Measurements from ENCODE around the gene USP10. TPM values are rescaled to one million over a fixed set of nuclear protein-coding genes. Genes with fewer than 3 reads are reported as not detected.

USP10 gene
- polyA plus RNA-seq, 3 donors = 38.7 to 115 (median 90.9) TPM

GRCh38 chr16:84753412-84754326 is 53.9 kb downstream of the USP10 start:
- H3K9ac ChIP-seq (ENCODE audit: insufficient read depth, low read length, poor library complexity, severe bottlenecking) = no peak overlapping the region
- H3K79me2 ChIP-seq (ENCODE audit: insufficient read depth, low read length) = peaks cover 77% of the 10 kb centered on the region
- Mint-ChIP-seq H3K9me3 (no peaks in the 10 kb centered on the region), H3K36me3 (peaks cover 13 to 16% of the 10 kb centered on the region in 2 donors), H3K27me3 (ENCODE audit: low read depth in 3 of 3) (no peaks in the 10 kb centered on the region), H3K4me3 (no peak overlapping the region), H3K27ac (peak overlapping the region; percentile 54 to 97 (median 88)), H3K4me1 (peaks cover 66% of the 10 kb centered on the region)
- peaks cover 60 to 68% of the 10 kb centered on the region in 2 donors for H3K4me1 ChIP-seq (ENCODE audit: control insufficient read depth in 1 of 2, insufficient read depth in 2 of 2, low read length in 2 of 2)
- peaks cover 9% of the 10 kb centered on the region for H4K20me1 ChIP-seq (ENCODE audit: insufficient read depth, low read length)
- H2AFZ ChIP-seq (ENCODE audit: insufficient read depth, low read depth, low read length, poor library complexity, severe bottlenecking) = no peak overlapping the region
- peak overlapping the region; percentile 76 to 92 for H3K27ac ChIP-seq (ENCODE audit: low read depth in 1 of 2, low read length in 2 of 2)
- H3K4me2 ChIP-seq (replicated peaks; ENCODE audit: extremely low read depth, low read length, poor library complexity, severe bottlenecking) = peak overlapping the region; percentile 67
- peaks cover 2 to 10% of the 10 kb centered on the region in 2 donors for H3K36me3 ChIP-seq (replicated peaks in 1 of 2; ENCODE audit: control insufficient read depth in 1 of 2, insufficient read depth in 2 of 2, low read length in 2 of 2)
- H3K9me3 ChIP-seq (replicated peaks in 1 of 2; ENCODE audit: control insufficient read depth in 1 of 2, insufficient read depth in 1 of 2, low read length in 2 of 2) = no peaks in the 10 kb centered on the region
- DNase-seq = no peak
- intact Hi-C loops (cut with micrococcal nuclease) = loop anchor here in 1 of 2 donors (1.0 to 10.0 kb wide), 4 partner anchors 15 to 331 kb away; no protein-coding TSS in a partner anchor
- WGBS (ENCODE audit: insufficient coverage) = 84% methylated on average over 7 of the region's 14 CpGs
- TF ChIP-seq CTCF (IDR thresholded peaks at IDR 0.05) = no peak
- H3K4me3 ChIP-seq (replicated peaks in 1 of 3; ENCODE audit: low read depth in 2 of 3, low read length in 3 of 3) = peak overlapping the region in 1 of 3 experiments; percentile 68
- H3K27me3 ChIP-seq (ENCODE audit: control insufficient read depth in 2 of 2, insufficient read depth in 2 of 2, low read length in 2 of 2) = no peaks in the 10 kb centered on the region

DNA sequence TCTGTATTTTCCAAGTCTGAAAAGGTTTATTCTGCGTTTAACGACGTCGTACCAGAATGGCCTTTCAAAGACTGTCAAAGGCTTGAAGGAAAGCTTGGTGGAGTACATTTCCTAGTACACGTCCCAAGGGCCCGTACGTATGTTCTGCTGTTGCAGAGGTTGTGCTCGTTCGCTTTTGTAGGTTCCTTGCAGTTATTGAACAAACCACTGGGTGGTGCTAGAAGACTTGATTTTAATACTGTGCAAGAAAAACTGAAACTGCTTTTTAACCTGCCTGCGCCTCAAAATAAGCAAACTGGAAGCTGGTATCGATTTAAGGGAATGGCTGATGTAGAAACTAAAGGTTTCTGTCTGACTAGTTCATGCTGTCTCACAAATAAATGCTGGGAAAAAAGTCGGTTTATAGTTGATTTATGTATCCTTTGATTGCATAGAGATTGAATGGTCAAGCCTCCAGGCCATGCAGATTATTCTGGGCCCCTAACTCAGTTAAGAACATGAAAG is 54.6 kb downstream of the USP10 start:
- Histone ChIP-seq H3K4me3 (replicated peaks in 1 of 3; ENCODE audit: low read depth in 2 of 3, low read length in 3 of 3) (peak overlapping the region; percentile 6 to 68 (median 33)), H4K20me1 (ENCODE audit: insufficient read depth, low read length) (peaks cover 9% of the 10 kb centered on the region), H3K27ac (ENCODE audit: low read depth in 1 of 2, low read length in 2 of 2) (peak overlapping the region; percentile 63 to 92), H3K27me3 (ENCODE audit: control insufficient read depth in 2 of 2, insufficient read depth in 2 of 2, low read length in 2 of 2) (no peaks in the 10 kb centered on the region), H3K36me3 (replicated peaks in 1 of 2; ENCODE audit: control insufficient read depth in 1 of 2, insufficient read depth in 2 of 2, low read length in 2 of 2) (peaks cover 4 to 17% of the 10 kb centered on the region in 2 donors), H3K4me2 (replicated peaks; ENCODE audit: extremely low read depth, low read length, poor library complexity, severe bottlenecking) (peak overlapping the region; percentile 67), H3K4me1 (ENCODE audit: control insufficient read depth in 1 of 2, insufficient read depth in 2 of 2, low read length in 2 of 2) (peaks cover 66 to 72% of the 10 kb centered on the region in 2 donors), H2AFZ (ENCODE audit: insufficient read depth, low read depth, low read length, poor library complexity, severe bottlenecking) (peak overlapping the region; percentile 37), H3K79me2 (ENCODE audit: insufficient read depth, low read length) (peaks cover 75% of the 10 kb centered on the region), H3K9me3 (replicated peaks in 1 of 2; ENCODE audit: control insufficient read depth in 1 of 2, insufficient read depth in 1 of 2, low read length in 2 of 2) (no peaks in the 10 kb centered on the region), H3K9ac (ENCODE audit: insufficient read depth, low read length, poor library complexity, severe bottlenecking) (peak overlapping the region; percentile 44)
- peak; percentile 78 to 88 (median 81) for DNase-seq
- peaks cover 18% of the 10 kb centered on the region in 2 donors for H3K36me3 Mint-ChIP-seq
- H3K4me3 Mint-ChIP-seq = peak overlapping the region; percentile 58 to 86
- H3K27me3 Mint-ChIP-seq (ENCODE audit: low read depth in 3 of 3) = no peaks in the 10 kb centered on the region
- H3K9me3 Mint-ChIP-seq = no peaks in the 10 kb centered on the region
- peak overlapping the region; percentile 65 to 97 (median 88) for H3K27ac Mint-ChIP-seq
- WGBS (ENCODE audit: insufficient coverage) = 5% methylated on average over 10 of the region's 12 CpGs
- TF ChIP-seq CTCF (IDR thresholded peaks at IDR 0.05) = peak; percentile 88
- intact Hi-C loops (cut with micrococcal nuclease) = loop anchor here in 1 of 2 donors (1.0 to 10.0 kb wide), 4 partner anchors 16 to 330 kb away; no protein-coding TSS in a partner anchor
- H3K4me1 Mint-ChIP-seq = peaks cover 71% of the 10 kb centered on the region
